ENCODE data around the gene INPP4B.
"Not testable (repeated sequence)": the region's sequence is repeated elsewhere in the genome, so short reads cannot be mapped to it uniquely, and the experiment has no call there.

INPP4B gene

GRCh38 chr4:142104041-142104440 lies 742.1 kb downstream of the INPP4B start:
- DNase-seq, result no peak

- DNase-seq, result no peak
Measured at GRCh38 chr4:142101401-142101800, 744.7 kb downstream of the INPP4B start.

GRCh38 chr4:142100941-142101340 lies 745.2 kb downstream of the INPP4B start:
- DNase-seq, result no peak

GRCh38 chr4:142098900-142099545 lies 747.1 kb downstream of the INPP4B start:
- no peak for DNase-seq

DNA sequence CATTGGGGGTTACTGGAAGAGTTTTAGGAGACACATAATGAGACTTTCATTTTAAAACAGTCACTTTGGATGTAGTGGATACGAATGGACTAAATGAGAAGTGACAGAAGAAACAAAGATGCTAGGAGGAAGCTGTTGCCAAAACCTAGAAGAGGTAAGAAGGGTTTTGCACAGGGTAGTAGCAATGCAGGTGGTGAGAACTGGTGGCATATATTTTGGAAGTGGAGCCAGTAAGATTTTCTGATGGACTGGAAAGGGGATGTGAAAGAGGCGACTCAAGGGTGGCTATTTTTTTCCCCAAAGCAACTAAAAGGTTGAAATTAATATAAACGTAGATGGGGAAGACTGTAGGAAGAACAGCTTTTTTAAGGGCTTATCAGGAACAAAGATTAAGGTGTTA lies 747.7 kb downstream of the INPP4B start:
- no peak for DNase-seq

DNA sequence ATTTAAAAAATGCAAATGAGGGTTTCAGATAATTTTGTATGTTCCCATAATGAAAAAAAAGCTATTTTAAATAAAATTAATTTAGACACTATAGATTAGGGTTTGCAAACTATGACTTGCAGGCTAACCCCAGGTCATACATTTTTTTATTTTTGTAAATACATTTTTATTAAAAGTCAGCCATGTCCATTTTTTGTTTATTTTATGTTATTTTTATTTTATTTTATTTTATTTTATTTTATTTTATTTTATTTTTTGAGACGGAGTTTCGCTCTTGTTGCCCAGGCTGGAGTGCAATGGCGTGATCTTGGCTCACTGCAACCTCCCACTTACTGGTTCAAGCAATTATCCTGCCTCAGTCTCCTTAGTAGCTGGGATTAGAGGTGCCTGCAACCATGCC lies 749.1 kb downstream of the INPP4B start:
- DNase-seq, result no peak

GRCh38 chr4:142095886-142096605 lies 750.1 kb downstream of the INPP4B start:
- no peak for DNase-seq

- no peak for DNase-seq
Measured at GRCh38 chr4:142092941-142093340, 753.2 kb downstream of the INPP4B start.

DNA sequence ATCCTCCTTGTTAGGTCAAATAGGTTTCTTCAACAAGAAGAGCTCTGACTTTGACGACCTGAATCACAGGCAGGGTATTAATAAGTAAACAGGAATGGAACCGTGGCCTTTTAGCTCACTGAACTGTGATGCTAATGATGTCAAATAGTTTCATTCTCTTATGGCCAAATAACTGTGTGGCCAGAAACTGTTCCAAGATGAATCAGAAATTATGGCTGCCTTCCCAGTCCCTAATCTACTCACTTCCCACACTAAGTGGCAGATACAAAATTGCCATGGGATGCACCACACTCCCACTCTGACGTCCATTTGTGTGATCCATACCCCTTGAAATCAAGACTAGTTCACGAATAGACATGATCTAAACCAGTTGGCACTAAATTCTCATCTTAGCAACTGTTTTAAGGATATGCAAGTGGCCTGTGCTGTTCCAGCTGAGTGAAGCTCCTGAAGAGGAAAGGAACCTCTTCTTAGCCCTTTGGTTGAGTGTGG lies 754.4 kb downstream of the INPP4B start:
- no peak for DNase-seq

GRCh38 chr4:142091085-142091513 lies 755.0 kb downstream of the INPP4B start:
- no peak for DNase-seq

GRCh38 chr4:142088906-142089305 lies 757.2 kb downstream of the INPP4B start:
- DNase-seq, result no peak

GRCh38 chr4:142085513-142086292 lies 760.4 kb downstream of the INPP4B start:
- no peak for DNase-seq

DNA sequence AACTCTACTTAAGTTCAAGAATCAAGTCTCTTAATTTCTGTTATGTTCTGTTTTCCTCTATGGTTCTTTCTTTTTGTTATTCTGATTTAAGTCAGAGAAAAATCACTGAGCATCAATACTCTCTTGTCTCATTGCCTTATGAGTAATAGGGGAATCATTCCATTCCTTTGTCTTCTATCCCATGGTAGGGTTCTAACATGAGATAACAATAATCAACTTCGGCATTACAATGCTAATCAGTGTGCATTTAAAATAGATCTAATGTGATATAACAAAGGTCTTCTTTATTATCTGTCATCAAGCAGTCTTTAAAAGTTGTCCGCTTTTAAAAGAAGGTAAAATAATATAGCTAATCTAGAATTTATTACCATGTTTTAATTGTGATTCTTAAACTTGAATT lies 762.8 kb downstream of the INPP4B start:
- DNase-seq, result no peak

DNA sequence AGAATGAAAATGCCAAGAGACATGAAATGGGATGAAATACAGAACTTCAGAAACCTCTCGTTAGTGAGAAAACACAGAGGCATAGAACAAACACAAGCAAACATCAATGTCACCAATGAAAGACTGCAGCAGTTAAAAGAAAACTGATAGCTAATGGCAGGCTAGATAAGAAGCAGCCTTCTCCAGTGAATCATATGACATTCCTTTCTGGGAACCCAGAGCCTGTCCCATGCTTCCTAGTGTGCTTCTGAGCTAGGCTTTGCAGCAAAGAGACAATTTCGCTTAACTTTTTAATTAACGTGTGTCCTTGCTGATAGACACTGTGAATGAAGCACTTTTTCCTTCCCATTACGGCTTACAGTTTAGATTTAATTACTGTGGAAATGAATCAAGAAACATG lies 765.1 kb downstream of the INPP4B start:
- DNase-seq, result no peak

- no peak for DNase-seq
Measured at GRCh38 chr4:142079959-142080358, 766.1 kb downstream of the INPP4B start.

DNA sequence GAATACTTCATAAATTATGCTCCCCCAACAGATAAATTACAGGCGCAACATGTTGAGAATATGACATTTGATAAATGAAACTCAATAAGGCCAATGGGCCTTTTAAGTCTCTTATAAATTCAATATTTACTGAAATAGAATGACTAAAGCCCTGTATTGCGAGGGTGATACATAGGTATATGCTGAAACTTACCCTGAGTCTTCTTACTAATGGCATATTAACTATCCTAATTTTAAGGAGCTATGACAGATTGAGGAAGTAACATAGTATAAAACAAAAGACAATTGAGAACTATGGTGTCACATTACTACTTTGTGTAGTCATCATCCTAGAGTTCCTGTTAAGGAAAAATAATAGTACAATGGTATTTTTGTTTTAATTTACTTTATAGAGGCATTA lies 769.1 kb downstream of the INPP4B start:
- no peak for DNase-seq

DNA sequence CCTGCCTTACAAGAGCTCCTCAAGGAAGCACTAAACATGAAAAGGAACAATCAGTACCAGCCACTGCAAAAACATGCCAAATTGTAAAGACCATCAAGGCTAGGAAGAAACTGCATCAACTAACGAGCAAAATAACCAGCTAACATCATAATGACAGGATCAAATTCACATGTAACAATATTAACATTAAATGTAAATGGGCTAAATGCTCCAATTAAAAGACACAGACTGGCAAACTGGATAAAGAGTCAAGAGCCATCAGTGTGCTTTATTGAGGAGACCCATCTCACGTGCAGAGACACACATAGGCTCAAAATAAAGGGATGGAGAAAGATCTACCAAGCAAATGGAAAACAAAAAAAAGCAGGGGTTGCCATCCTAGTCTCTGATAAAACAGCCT lies 777.8 kb downstream of the INPP4B start:
- not testable (repeated sequence) for DNase-seq

- not testable (repeated sequence) for DNase-seq
Measured at GRCh38 chr4:142066562-142066961, 779.5 kb downstream of the INPP4B start.

GRCh38 chr4:142065086-142065647 lies 780.9 kb downstream of the INPP4B start:
- no peak for DNase-seq

DNA sequence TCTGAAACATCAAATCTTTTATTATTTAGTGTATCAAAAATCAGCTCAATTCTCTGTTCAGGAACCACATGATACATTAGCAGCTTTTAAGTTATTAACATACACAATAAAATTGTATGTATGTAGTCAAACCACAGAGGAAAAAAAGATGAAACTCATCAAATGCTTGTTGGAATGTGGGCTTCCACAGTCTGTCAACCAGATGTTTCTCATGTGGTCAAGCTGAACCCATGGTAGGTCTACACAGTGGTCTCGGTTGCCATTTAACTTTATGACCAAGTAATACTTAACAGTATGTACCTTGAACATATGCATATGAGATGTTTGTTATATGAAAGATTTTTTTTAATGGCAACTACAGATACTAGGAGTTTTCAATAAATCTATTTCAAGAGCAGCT lies 781.9 kb downstream of the INPP4B start:
- no peak for DNase-seq

GRCh38 chr4:142045996-142046395 lies 800.1 kb downstream of the INPP4B start:
- DNase-seq, result no peak

DNA sequence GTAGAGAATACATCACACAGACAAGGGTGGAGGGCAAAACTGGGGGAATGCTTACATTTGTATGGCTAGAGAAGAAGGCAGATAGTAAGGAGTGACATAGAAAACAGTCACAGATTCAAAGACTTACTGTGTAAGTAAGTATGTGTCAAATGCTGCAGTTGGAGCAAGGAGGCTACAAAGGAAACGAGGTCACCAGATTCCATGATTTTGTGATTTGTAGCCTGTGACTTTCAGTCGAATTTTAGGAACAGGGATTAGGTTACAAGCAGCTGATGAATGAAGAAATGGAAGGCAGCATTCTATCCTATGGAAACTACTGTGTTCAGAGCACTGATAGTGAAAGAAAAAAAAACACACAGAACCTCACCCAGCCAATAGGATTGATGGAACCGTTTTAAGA lies 801.8 kb downstream of the INPP4B start:
- no peak for DNase-seq

DNA sequence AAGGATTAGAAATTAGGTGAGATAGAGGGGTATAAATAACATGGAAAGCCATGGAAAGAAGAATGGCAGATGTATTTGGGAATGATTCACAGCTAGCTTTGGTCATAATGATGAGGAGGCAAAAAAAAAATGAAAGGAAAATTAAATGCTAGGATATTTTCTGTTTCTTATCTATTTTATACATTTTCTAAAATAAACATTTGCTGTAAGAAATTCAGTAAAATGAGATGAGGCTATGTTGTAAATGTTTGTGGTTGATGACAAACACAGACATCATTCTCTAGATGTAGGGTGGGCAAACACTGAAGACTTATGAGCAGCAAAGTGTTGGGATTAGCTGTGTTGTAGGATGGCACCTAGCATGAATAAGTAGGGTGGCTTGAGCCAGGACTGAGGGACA lies 802.6 kb downstream of the INPP4B start:
- no peak for DNase-seq

All from CD4-positive, alpha-beta T cell treated with Interleukin-21 for 1 hour (primary cell).